Prostate gland (tissue), 2 donors: Measurements from ENCODE around the gene RPUSD3.

Source experiments
- POLR2A ChIP-seq: fragments of 450-650 bp; IDR thresholded peaks from one replicate; pipeline ENCODE4 v1.6.1; 2016; ENCODE audit warnings: antibody characterized with exemption, mild to moderate bottlenecking
- POLR2AphosphoS5 ChIP-seq: sonication (generic); formaldehyde crosslinking; IDR thresholded peaks from one replicate; pipeline ENCODE4 v1.6.1; 2017; ENCODE audit warnings: antibody characterized with exemption
- TF ChIP-seq, protein P1 (sequence below), 4 experiments: fragments of 200-600 bp in 2 of 4; fragments of 450-650 bp in 2 of 4; sonication (generic) in 2 of 4; IDR thresholded peaks; 1 replicate in 3 of 4; 2 replicates in 1 of 4; pipeline ENCODE4 v1.5.1; 2016 to 2019; ENCODE audit warnings: antibody characterized with exemption in 4 of 4, mild to moderate bottlenecking in 2 of 4, moderate library complexity in 2 of 4

DNA sequence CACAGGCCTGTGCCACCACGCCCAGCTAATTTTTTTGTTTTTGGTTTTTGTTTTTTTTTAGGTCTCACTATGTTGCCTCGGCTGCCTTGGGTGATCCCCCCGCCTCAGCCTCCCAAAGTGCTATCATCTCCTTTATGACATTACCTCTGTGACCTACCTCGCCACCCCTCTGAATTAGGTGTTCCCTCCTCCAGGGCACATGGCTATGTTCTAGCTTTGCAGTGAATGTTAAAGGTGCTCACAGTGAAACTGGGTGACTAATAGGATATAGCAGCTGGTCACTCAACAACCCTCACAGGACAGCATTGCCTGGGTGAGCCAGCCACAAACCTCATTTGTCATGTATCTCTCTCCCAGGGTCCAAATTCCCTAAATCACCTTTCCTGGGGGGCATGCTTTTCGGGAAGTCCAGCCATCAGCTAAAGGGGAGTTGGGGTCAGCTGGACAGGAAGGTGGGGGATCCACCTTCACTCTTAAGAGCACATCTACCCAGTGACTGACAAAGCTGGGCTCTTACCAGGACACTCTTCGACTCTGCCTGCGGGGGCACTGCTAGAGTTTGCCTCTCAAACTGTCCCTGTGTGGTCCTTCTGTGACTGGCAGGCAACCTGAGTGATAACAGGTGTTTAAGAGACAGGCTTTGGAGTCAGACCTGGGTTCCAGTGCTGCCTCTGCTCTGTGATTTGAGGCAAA is 35.3 kb downstream of the RPUSD3 start:
- TF ChIP-seq, protein P1, sequence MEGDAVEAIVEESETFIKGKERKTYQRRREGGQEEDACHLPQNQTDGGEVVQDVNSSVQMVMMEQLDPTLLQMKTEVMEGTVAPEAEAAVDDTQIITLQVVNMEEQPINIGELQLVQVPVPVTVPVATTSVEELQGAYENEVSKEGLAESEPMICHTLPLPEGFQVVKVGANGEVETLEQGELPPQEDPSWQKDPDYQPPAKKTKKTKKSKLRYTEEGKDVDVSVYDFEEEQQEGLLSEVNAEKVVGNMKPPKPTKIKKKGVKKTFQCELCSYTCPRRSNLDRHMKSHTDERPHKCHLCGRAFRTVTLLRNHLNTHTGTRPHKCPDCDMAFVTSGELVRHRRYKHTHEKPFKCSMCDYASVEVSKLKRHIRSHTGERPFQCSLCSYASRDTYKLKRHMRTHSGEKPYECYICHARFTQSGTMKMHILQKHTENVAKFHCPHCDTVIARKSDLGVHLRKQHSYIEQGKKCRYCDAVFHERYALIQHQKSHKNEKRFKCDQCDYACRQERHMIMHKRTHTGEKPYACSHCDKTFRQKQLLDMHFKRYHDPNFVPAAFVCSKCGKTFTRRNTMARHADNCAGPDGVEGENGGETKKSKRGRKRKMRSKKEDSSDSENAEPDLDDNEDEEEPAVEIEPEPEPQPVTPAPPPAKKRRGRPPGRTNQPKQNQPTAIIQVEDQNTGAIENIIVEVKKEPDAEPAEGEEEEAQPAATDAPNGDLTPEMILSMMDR (IDR thresholded peaks at IDR 0.05) = no peak
- TF ChIP-seq POLR2AphosphoS5 (no peak), POLR2A (no peak)
